ENCODE data around the gene RASSF6. TPM values are rescaled to one million over a fixed set of nuclear protein-coding genes. Genes with fewer than 3 reads are reported as not detected.

Gene RASSF6
- total RNA-seq, 4 donors from 2014 or later: 0.34 TPM; not detected in 3

GRCh38 chr4:73588613-73589012 is 31.6 kb downstream of the RASSF6 start:
- no peak for TF ChIP-seq CTCF (IDR thresholded peaks at IDR 0.05; ENCODE audit: low read depth)

DNA sequence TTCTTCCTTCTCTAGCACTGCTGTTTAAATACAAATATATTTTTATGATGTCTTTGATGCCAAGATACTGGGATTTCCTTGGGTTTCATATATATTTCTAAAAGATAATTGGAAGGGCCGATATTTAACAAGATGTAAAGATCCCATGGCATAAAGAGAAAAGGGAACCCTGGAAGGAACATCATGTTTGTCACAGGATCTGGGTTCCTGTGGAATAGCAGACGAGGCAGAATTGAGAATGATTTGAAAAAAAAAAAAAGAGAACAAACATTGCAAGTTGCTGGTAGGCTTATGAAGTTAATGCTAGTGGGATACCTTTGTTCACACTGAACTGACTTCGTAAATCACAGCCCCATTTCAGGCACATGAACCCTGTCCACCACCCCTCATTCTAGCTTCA is 33.6 kb downstream of the RASSF6 start:
- TF ChIP-seq CTCF (IDR thresholded peaks at IDR 0.05; ENCODE audit: low read depth): no peak

GRCh38 chr4:73586040-73586439 is 34.2 kb downstream of the RASSF6 start:
- TF ChIP-seq CTCF (IDR thresholded peaks at IDR 0.05; ENCODE audit: low read depth): no peak

GRCh38 chr4:73585345-73585744 is 34.9 kb downstream of the RASSF6 start:
- TF ChIP-seq CTCF (IDR thresholded peaks at IDR 0.05; ENCODE audit: low read depth): no peak

GRCh38 chr4:73583666-73584065 is 36.6 kb downstream of the RASSF6 start:
- no peak for TF ChIP-seq CTCF (IDR thresholded peaks at IDR 0.05; ENCODE audit: low read depth)

DNA sequence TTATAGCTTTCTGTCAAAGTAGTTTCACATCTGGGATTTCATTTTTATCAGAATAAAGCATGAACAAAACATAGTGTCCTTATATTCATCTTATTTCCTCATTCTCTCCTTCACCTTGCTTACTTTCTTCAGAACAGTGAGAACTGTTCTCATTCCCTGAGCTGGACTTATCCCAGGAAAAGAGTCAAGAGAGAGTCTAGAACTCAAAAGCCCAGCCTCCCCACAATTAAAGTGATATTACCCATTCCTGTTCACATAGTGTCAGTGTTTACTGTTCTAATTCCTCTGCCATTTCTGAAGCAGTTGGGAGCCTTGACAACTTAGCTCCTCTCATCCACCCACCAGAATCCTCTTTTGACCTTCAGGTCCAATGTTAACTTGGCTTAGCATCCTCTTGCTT is 42.9 kb downstream of the RASSF6 start:
- TF ChIP-seq CTCF (IDR thresholded peaks at IDR 0.05; ENCODE audit: low read depth): no peak

DNA sequence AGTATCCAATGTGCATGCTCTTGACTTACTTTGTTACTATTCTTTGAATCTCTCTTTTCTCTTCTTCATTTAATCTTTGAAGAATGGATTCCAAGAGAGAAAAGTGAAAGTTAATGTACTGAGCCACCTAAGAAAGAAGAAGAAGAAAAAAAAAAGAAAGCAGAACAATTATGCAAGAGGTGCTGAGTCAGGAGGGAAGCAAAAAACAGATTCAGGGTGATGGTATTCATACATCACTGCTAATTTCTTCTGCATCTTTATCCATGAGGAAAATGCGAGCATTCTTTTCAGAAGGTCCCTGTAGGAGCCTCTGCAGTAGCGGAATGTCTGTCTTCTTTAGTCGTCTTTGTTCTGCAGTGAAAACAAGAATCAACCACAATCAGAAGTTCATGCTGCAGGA is 43.9 kb downstream of the RASSF6 start:
- TF ChIP-seq CTCF (IDR thresholded peaks at IDR 0.05; ENCODE audit: low read depth): no peak
